Aorta (tissue), 5 donors: ENCODE data around the gene APRT. TPM values are rescaled to one million over a fixed set of nuclear protein-coding genes. Genes with fewer than 3 reads are reported as not detected.
A peak's percentile ranks its signal among the peaks of the same experiment; 100 is the strongest.
"Not testable (repeated sequence)": the region's sequence is repeated elsewhere in the genome, so short reads cannot be mapped to it uniquely, and the experiment has no call there.

Experiments
- ATAC-seq: fragments of 200-7000 bp; cut with Tn5 transposase; one replicate; pipeline ENCODE4 v1.9.1; 2022; ENCODE audit warnings: moderate library complexity; ENCODE audit not compliant: low FRiP score
- DNase-seq, 2 donors: peaks; one replicate each; pipeline ENCODE4 v3.0.0-alpha.2; 2020
- H3K27ac ChIP-seq, 2 donors: one replicate each; pipeline ENCODE4 v1.5.1; 2013; ENCODE audit warnings: low read length in 2 of 2, mild to moderate bottlenecking in 2 of 2, moderate library complexity in 2 of 2, control low read depth in 1 of 2, inconsistent platforms in 1 of 2, low read depth in 1 of 2
- H3K27me3 ChIP-seq, 2 donors: one replicate each; pipeline ENCODE4 v1.6.1; 2013; ENCODE audit warnings: control low read depth in 1 of 2, low read length in 1 of 2, mild to moderate bottlenecking in 1 of 2, moderate library complexity in 1 of 2; ENCODE audit not compliant: insufficient read depth in 2 of 2, control insufficient read depth in 1 of 2
- H3K36me3 ChIP-seq, 2 donors: one replicate each; pipeline ENCODE4 v1.6.1; 2013; ENCODE audit warnings: control low read depth in 1 of 2, low read length in 1 of 2, mild to moderate bottlenecking in 1 of 2; ENCODE audit not compliant: insufficient read depth in 2 of 2, control insufficient read depth in 1 of 2
- H3K4me1 ChIP-seq, 2 donors: one replicate each; pipeline ENCODE4 v1.6.1; 2013; ENCODE audit warnings: low read length in 2 of 2, control low read depth in 1 of 2, mild to moderate bottlenecking in 1 of 2, moderate library complexity in 1 of 2; ENCODE audit not compliant: insufficient read depth in 2 of 2, control insufficient read depth in 1 of 2
- H3K4me3 ChIP-seq, 2 donors: one replicate each; pipeline ENCODE4 v1.5.1; 2013; ENCODE audit warnings: low read length in 2 of 2, control low read depth in 1 of 2, mild to moderate bottlenecking in 1 of 2
- H3K9me3 ChIP-seq: one replicate; pipeline ENCODE4 v1.6.1; 2013; ENCODE audit warnings: mild to moderate bottlenecking, low read length; ENCODE audit not compliant: control insufficient read depth
- WGBS, 2 donors: extraction: QIAGEN DNeasy Blood & Tissue Kit; methylation state at CpG; one replicate each; pipeline ENCODE4 v1.1.7; 2013; 5-methylcytosine and 5-hydroxymethylcytosine counted together
- intact Hi-C, 2 donors: fragments of 100-400 bp; cut with DNase I; formaldehyde crosslinking; loops; one replicate each; pipeline versions ENCODE4 v1.14.2 to v1.15.0; 2022
- polyA plus RNA-seq, 2 donors: library from polyadenylated mRNA; stranded (reverse); fragments of 200-250 nt; gene quantifications; one replicate each; pipeline ENCODE4 v1.2.3, GENCODE V29; 2013
- total RNA-seq, 2 donors: library from RNA; stranded (reverse); fragmentation: NEBNext Ultra II Directional; extraction: Animal tissue kit (Norgen Biotek cat#: 25700); gene quantifications; one replicate each; pipeline ENCODE4 v1.2.1, GENCODE V29; 2021
- donor health status: healthy with polysubstance abuse.
- donor health status: Bipolar disorder and iron deficiency.
- donor health status: DM: no; HTN: no; CAD: no.
- donor health status: DM: no; HTN: no; CAD: no.
- donor health status: DM: yes; HTN: yes; CAD: no.

APRT gene
- total and polyA plus RNA-seq, 4 donors: 60.2 to 116 (median 74.9) TPM

GRCh38 chr16:88777471-88778270 is 34.1 kb downstream of the APRT start:
- H3K4me3 ChIP-seq: no peak overlapping the region
- DNase-seq: no peak
- no peaks in the 10 kb centered on the region for H3K9me3 ChIP-seq
- ATAC-seq: no peak
- H3K4me1 ChIP-seq: no peaks in the 10 kb centered on the region
- 90 to 91% methylated on average over 32 to 34 of the region's 34 CpGs for WGBS, 2 donors
- intact Hi-C loops: no loop called here
- H3K36me3 ChIP-seq: no peaks in the 10 kb centered on the region
- no peak overlapping the region for H3K27ac ChIP-seq
- no peaks in the 10 kb centered on the region for H3K27me3 ChIP-seq

- Histone ChIP-seq H3K36me3 (no peaks in the 10 kb centered on the region), H3K27me3 (no peaks in the 10 kb centered on the region), H3K4me1 (no peaks in the 10 kb centered on the region), H3K4me3 (no peak overlapping the region), H3K27ac (no peak overlapping the region), H3K9me3 (no peaks in the 10 kb centered on the region)
- intact Hi-C loops: no loop called here
- ATAC-seq (no peak), DNase-seq (no peak)
- WGBS, 2 donors: 93% methylated on average over 18 of the region's 18 CpGs
These were observed 35.9 kb downstream of the APRT start for GRCh38 chr16:88775825-88776224.

- Histone ChIP-seq H3K4me1 (no peaks in the 10 kb centered on the region), H3K36me3 (no peaks in the 10 kb centered on the region), H3K27ac (no peak overlapping the region), H3K27me3 (no peaks in the 10 kb centered on the region), H3K9me3 (no peaks in the 10 kb centered on the region), H3K4me3 (no peak overlapping the region)
- ATAC-seq (no peak), DNase-seq (no peak)
- intact Hi-C loops: no loop called here
- 94 to 96% methylated on average over 32 of the region's 32 CpGs for WGBS, 2 donors
These were observed 37.0 kb downstream of the APRT start for GRCh38 chr16:88774544-88775393.

- Histone ChIP-seq H3K4me1 (no peaks in the 10 kb centered on the region), H3K9me3 (no peaks in the 10 kb centered on the region), H3K27ac (no peak overlapping the region), H3K27me3 (no peaks in the 10 kb centered on the region), H3K4me3 (no peak overlapping the region), H3K36me3 (no peaks in the 10 kb centered on the region)
- ATAC-seq (no peak), DNase-seq (peak; percentile 70 to 85)
- 77 to 81% methylated on average over 10 to 12 of the region's 12 CpGs for WGBS, 2 donors
- intact Hi-C loops: no loop called here
These were observed 37.9 kb downstream of the APRT start for GRCh38 chr16:88773812-88774291.

- intact Hi-C loops: no loop called here
- no peaks in the 10 kb centered on the region for H3K9me3 ChIP-seq
- H3K36me3 ChIP-seq: no peaks in the 10 kb centered on the region
- peak; percentile 82 to 89 for DNase-seq
- no peaks in the 10 kb centered on the region for H3K27me3 ChIP-seq
- no peak overlapping the region for H3K27ac ChIP-seq
- H3K4me1 ChIP-seq: no peaks in the 10 kb centered on the region
- WGBS, 2 donors: 31 to 45% methylated on average over 26 to 29 of the region's 29 CpGs
- no peak overlapping the region for H3K4me3 ChIP-seq
- ATAC-seq: peak; percentile 28
These were observed 38.6 kb downstream of the APRT start for GRCh38 chr16:88772871-88773811.

- H3K36me3 ChIP-seq, DNase-seq, H3K27ac ChIP-seq, intact Hi-C loops, ATAC-seq, H3K4me1 ChIP-seq, H3K27me3 ChIP-seq, H3K4me3 ChIP-seq, H3K9me3 ChIP-seq: not testable (repeated sequence)
- 97 to 98% methylated on average over 11 to 18 of the region's 23 CpGs for WGBS, 2 donors
These were observed 39.9 kb downstream of the APRT start for GRCh38 chr16:88771781-88772180.

GRCh38 chr16:88771294-88771772 is 40.4 kb downstream of the APRT start:
- no peak overlapping the region for H3K27ac ChIP-seq
- H3K4me3 ChIP-seq: no peak overlapping the region
- H3K4me1 ChIP-seq: no peaks in the 10 kb centered on the region
- H3K36me3 ChIP-seq: no peaks in the 10 kb centered on the region
- no peaks in the 10 kb centered on the region for H3K9me3 ChIP-seq
- no peaks in the 10 kb centered on the region for H3K27me3 ChIP-seq
- intact Hi-C loops: no loop called here
- DNase-seq: no peak
- 90 to 91% methylated on average over 19 of the region's 19 CpGs for WGBS, 2 donors
- ATAC-seq: no peak
